ENCODE measurements around the gene NLK. TPM values are rescaled to one million over a fixed set of nuclear protein-coding genes. Genes with fewer than 3 reads are reported as not detected.

NLK gene
- total and polyA plus RNA-seq, 2 donors (not counting 1 experiment from before 2014, with no cell fraction given) = 12.7 to 24.8 TPM

- no peak overlapping the region for H3K4me2 ChIP-seq (replicated peaks; ENCODE audit: low read depth, low read length, poor library complexity, severe bottlenecking)
- H4K20me1 ChIP-seq (ENCODE audit: control insufficient read depth, insufficient read depth, low read length, poor library complexity, severe bottlenecking) = no peaks in the 10 kb centered on the region
- Mint-ChIP-seq H3K27ac (no peak overlapping the region), H3K27me3 (no peaks in the 10 kb centered on the region), H3K4me1 (no peaks in the 10 kb centered on the region), H3K4me3 (no peak overlapping the region), H3K9me3 (ENCODE audit: insufficient read depth) (no peaks in the 10 kb centered on the region)
- no peak overlapping the region for H3K9ac ChIP-seq (ENCODE audit: low read length)
- ATAC-seq (ENCODE audit: low read depth) = no peak
- H3K79me2 ChIP-seq (ENCODE audit: control insufficient read depth, insufficient read depth, low read length) = no peaks in the 10 kb centered on the region
- TF ChIP-seq CTCF (IDR thresholded peaks at IDR 0.05) (no peak), EZH2 (IDR thresholded peaks at IDR 0.05; ENCODE audit: borderline replicate concordance, insufficient read depth, low read depth, low read length, poor library complexity, severe bottlenecking) (no peak)
- no peaks in the 10 kb centered on the region for H3K9me3 ChIP-seq (ENCODE audit: control extremely low read depth in 1 of 3, control insufficient read depth in 2 of 3, insufficient read depth in 1 of 3, low read length in 2 of 3)
- H3K4me1 ChIP-seq (ENCODE audit: control insufficient read depth in 2 of 2, insufficient read depth in 2 of 2, low read length in 2 of 2) = no peaks in the 10 kb centered on the region
- H3K27me3 ChIP-seq (replicated peaks in 1 of 4; ENCODE audit: control extremely low read depth in 1 of 4, control insufficient read depth in 3 of 4, insufficient read depth in 4 of 4, low read length in 3 of 4) = no peaks in the 10 kb centered on the region
- no peak for DNase-seq
- H3K4me3 ChIP-seq (ENCODE audit: control extremely low read depth in 1 of 5, extremely low read depth in 1 of 5, insufficient read depth in 1 of 5, low read depth in 2 of 5, low read length in 4 of 5) = no peak overlapping the region
- CTCF ChIA-PET = no interaction called here
- no CpG with 5 or more reads among the region's 1 CpG for WGBS (ENCODE audit: insufficient coverage)
- intact Hi-C loops (cut with micrococcal nuclease) = no loop called here
- POLR2A ChIA-PET = no interaction called here
- no peak overlapping the region for H3K27ac ChIP-seq (ENCODE audit: low read length in 2 of 2)
- no peak overlapping the region for H2AFZ ChIP-seq (ENCODE audit: insufficient read depth, low read depth, low read length, poor library complexity, severe bottlenecking)
- peaks cover 0 to 10% of the 10 kb centered on the region in 2 experiments for H3K36me3 ChIP-seq (replicated peaks in 1 of 2; ENCODE audit: control extremely low read depth in 1 of 2, control insufficient read depth in 1 of 2, extremely low read depth in 1 of 2, insufficient read depth in 2 of 2, low read length in 1 of 2)
Measured at GRCh38 chr17:28127196-28127595, 84.7 kb downstream of the NLK start.

- H2AFZ ChIP-seq (ENCODE audit: insufficient read depth, low read depth, low read length, poor library complexity, severe bottlenecking) = no peak overlapping the region
- Mint-ChIP-seq H3K4me1 (no peaks in the 10 kb centered on the region), H3K4me3 (no peak overlapping the region), H3K27ac (no peak overlapping the region), H3K9me3 (ENCODE audit: insufficient read depth) (no peaks in the 10 kb centered on the region), H3K27me3 (no peaks in the 10 kb centered on the region)
- no peak overlapping the region for H3K4me3 ChIP-seq (ENCODE audit: control extremely low read depth in 1 of 5, extremely low read depth in 1 of 5, insufficient read depth in 1 of 5, low read depth in 2 of 5, low read length in 4 of 5)
- ATAC-seq (ENCODE audit: low read depth) (no peak), DNase-seq (no peak)
- H3K27me3 ChIP-seq (replicated peaks in 1 of 4; ENCODE audit: control extremely low read depth in 1 of 4, control insufficient read depth in 3 of 4, insufficient read depth in 4 of 4, low read length in 3 of 4) = no peaks in the 10 kb centered on the region
- no peaks in the 10 kb centered on the region for H3K79me2 ChIP-seq (ENCODE audit: control insufficient read depth, insufficient read depth, low read length)
- peaks cover 0 to 7% of the 10 kb centered on the region in 2 experiments for H3K36me3 ChIP-seq (replicated peaks in 1 of 2; ENCODE audit: control extremely low read depth in 1 of 2, control insufficient read depth in 1 of 2, extremely low read depth in 1 of 2, insufficient read depth in 2 of 2, low read length in 1 of 2)
- H3K9ac ChIP-seq (ENCODE audit: low read length) = no peak overlapping the region
- intact Hi-C loops (cut with micrococcal nuclease) = no loop called here
- ChIA-PET CTCF (no interaction called here), POLR2A (no interaction called here)
- no peak overlapping the region for H3K4me2 ChIP-seq (replicated peaks; ENCODE audit: low read depth, low read length, poor library complexity, severe bottlenecking)
- H3K4me1 ChIP-seq (ENCODE audit: control insufficient read depth in 2 of 2, insufficient read depth in 2 of 2, low read length in 2 of 2) = no peaks in the 10 kb centered on the region
- WGBS (ENCODE audit: insufficient coverage) = no CpG with 5 or more reads among the region's 1 CpG
- TF ChIP-seq EZH2 (IDR thresholded peaks at IDR 0.05; ENCODE audit: borderline replicate concordance, insufficient read depth, low read depth, low read length, poor library complexity, severe bottlenecking) (no peak), CTCF (IDR thresholded peaks at IDR 0.05) (no peak)
- H3K27ac ChIP-seq (ENCODE audit: low read length in 2 of 2) = no peak overlapping the region
- no peaks in the 10 kb centered on the region for H4K20me1 ChIP-seq (ENCODE audit: control insufficient read depth, insufficient read depth, low read length, poor library complexity, severe bottlenecking)
- no peaks in the 10 kb centered on the region for H3K9me3 ChIP-seq (ENCODE audit: control extremely low read depth in 1 of 3, control insufficient read depth in 2 of 3, insufficient read depth in 1 of 3, low read length in 2 of 3)
Measured at GRCh38 chr17:28128779-28129178, 86.3 kb downstream of the NLK start.

Measured in B cell (primary cell).